ENCODE data around the gene BPIFB6.

BPIFB6 gene

DNA sequence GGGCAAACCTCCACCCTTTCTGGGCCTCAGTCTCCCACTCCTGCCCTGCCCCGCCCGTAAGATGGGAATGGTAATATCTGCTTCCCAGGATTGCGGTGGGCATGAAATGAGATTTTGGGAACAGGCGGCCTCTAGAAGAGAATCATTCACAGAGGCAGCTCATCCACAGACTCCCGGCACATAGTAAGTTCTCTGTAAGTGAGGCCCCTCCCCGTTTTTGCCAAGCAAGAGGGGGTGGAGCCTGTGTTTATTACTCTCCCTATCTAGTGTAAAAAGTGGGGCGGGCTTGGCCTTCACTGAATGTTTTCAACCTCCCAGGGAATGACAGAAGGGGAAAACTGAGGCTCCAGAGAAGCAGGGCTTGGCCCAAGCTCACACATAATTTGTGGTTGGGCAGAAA is 47.3 kb upstream of the BPIFB6 start:
- Histone ChIP-seq H2AFZ (ENCODE audit: low read length) (no peak overlapping the region), H3K4me2 (ENCODE audit: low read depth, low read length, poor library complexity, severe bottlenecking) (no peak overlapping the region), H3K27me3 (ENCODE audit: insufficient read depth, low read length, poor library complexity, severe bottlenecking) (no peaks in the 10 kb centered on the region), H3F3A (ENCODE audit: low read depth) (no peaks in the 10 kb centered on the region), H3K9me2 (replicated peaks; ENCODE audit: low read depth, low read length) (no peaks in the 10 kb centered on the region), H3K36me3 (ENCODE audit: insufficient read depth, low read length) (no peaks in the 10 kb centered on the region), H3K4me3 (ENCODE audit: low read length, poor library complexity, severe bottlenecking) (no peak overlapping the region), H3K9ac (ENCODE audit: low read depth, low read length, poor library complexity, severe bottlenecking) (no peak overlapping the region), H3K79me2 (ENCODE audit: insufficient read depth, low read length) (no peaks in the 10 kb centered on the region), H3K9me3 (ENCODE audit: insufficient read depth, low read depth, low read length) (no peaks in the 10 kb centered on the region), H3K4me1 (ENCODE audit: insufficient read depth, low read length, poor library complexity, severe bottlenecking) (no peaks in the 10 kb centered on the region), H4K20me1 (ENCODE audit: insufficient read depth, low read length, poor library complexity, severe bottlenecking) (no peaks in the 10 kb centered on the region)
- TF ChIP-seq, protein P1, sequence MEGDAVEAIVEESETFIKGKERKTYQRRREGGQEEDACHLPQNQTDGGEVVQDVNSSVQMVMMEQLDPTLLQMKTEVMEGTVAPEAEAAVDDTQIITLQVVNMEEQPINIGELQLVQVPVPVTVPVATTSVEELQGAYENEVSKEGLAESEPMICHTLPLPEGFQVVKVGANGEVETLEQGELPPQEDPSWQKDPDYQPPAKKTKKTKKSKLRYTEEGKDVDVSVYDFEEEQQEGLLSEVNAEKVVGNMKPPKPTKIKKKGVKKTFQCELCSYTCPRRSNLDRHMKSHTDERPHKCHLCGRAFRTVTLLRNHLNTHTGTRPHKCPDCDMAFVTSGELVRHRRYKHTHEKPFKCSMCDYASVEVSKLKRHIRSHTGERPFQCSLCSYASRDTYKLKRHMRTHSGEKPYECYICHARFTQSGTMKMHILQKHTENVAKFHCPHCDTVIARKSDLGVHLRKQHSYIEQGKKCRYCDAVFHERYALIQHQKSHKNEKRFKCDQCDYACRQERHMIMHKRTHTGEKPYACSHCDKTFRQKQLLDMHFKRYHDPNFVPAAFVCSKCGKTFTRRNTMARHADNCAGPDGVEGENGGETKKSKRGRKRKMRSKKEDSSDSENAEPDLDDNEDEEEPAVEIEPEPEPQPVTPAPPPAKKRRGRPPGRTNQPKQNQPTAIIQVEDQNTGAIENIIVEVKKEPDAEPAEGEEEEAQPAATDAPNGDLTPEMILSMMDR (conservative IDR thresholded peaks at IDR 0.05; ENCODE audit: low read length) = no peak
- no peak for TF ChIP-seq EZH2phosphoT487 (IDR thresholded peaks at IDR 0.05; ENCODE audit: borderline replicate concordance)

DNA sequence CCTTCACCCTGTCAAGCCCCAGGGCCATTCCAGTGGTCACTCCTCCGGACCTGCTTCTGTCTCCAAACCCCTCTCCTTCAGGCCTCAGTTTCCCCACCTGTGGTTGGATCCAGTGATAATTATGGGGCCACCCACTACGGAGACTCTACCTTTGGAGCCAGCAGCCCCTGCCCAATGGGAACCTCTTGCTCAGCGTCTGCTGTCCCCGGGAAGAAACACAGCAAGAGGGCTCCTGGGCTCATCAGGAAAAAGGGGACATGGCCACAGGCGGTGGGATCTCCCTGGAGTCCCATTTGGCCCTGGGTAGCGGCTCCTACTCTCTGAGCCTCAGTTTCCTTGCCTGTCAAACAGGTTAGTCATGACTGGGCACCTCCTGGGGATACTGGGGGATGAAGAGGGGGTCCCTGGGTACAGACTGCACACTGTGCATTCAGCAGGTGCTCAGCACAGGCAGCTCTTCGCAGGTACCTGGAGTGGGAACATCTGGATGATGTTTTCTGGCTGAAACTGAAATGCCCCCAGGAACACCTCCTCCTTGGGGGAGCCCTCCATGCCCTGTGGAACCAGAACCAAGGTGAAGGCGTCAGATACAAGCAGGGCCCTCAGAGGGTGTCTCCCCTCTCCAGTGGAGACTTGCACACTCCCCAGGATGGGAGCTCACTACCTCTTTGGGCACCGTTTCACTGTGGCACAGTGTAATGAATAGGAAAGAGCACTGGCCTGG is 46.7 kb upstream of the BPIFB6 start:
- Histone ChIP-seq H3K4me2 (ENCODE audit: low read depth, low read length, poor library complexity, severe bottlenecking) (no peak overlapping the region), H3K9me3 (ENCODE audit: insufficient read depth, low read depth, low read length) (no peaks in the 10 kb centered on the region), H3K79me2 (ENCODE audit: insufficient read depth, low read length) (no peaks in the 10 kb centered on the region), H3K4me1 (ENCODE audit: insufficient read depth, low read length, poor library complexity, severe bottlenecking) (no peaks in the 10 kb centered on the region), H3K9me2 (replicated peaks; ENCODE audit: low read depth, low read length) (no peaks in the 10 kb centered on the region), H3F3A (ENCODE audit: low read depth) (no peaks in the 10 kb centered on the region), H3K27me3 (ENCODE audit: insufficient read depth, low read length, poor library complexity, severe bottlenecking) (no peaks in the 10 kb centered on the region), H2AFZ (ENCODE audit: low read length) (no peak overlapping the region), H3K9ac (ENCODE audit: low read depth, low read length, poor library complexity, severe bottlenecking) (no peak overlapping the region), H4K20me1 (ENCODE audit: insufficient read depth, low read length, poor library complexity, severe bottlenecking) (no peaks in the 10 kb centered on the region), H3K36me3 (ENCODE audit: insufficient read depth, low read length) (no peaks in the 10 kb centered on the region), H3K4me3 (ENCODE audit: low read length, poor library complexity, severe bottlenecking) (no peak overlapping the region)
- TF ChIP-seq EZH2phosphoT487 (IDR thresholded peaks at IDR 0.05; ENCODE audit: borderline replicate concordance) = no peak
- TF ChIP-seq, protein P1 (conservative IDR thresholded peaks at IDR 0.05; ENCODE audit: low read length) = no peak

DNA sequence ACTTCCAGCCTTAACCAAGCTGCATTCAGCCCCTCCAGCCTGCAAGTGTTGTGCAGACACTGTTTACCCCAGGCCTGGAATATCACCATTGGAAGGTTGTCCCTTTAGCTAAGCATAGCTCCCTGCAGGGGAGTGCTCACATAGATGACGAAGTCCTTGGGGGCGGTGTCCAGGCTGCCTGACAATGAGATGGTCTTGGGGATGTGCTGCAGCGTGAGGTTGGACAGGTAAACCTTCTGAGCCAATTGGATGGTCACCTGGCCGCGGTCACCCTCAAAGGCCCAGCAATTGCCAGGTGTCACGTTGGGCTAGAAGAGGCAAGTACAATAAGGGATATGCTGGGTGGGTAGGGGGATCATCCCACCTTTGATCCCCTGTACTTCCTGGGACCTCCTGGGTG is 45.9 kb upstream of the BPIFB6 start:
- Histone ChIP-seq H3K9ac (ENCODE audit: low read depth, low read length, poor library complexity, severe bottlenecking) (no peak overlapping the region), H3K9me3 (ENCODE audit: insufficient read depth, low read depth, low read length) (no peaks in the 10 kb centered on the region), H4K20me1 (ENCODE audit: insufficient read depth, low read length, poor library complexity, severe bottlenecking) (no peaks in the 10 kb centered on the region), H3F3A (ENCODE audit: low read depth) (no peaks in the 10 kb centered on the region), H3K27me3 (ENCODE audit: insufficient read depth, low read length, poor library complexity, severe bottlenecking) (no peaks in the 10 kb centered on the region), H3K36me3 (ENCODE audit: insufficient read depth, low read length) (no peaks in the 10 kb centered on the region), H3K4me3 (ENCODE audit: low read length, poor library complexity, severe bottlenecking) (no peak overlapping the region), H3K4me1 (ENCODE audit: insufficient read depth, low read length, poor library complexity, severe bottlenecking) (peaks cover 6% of the 10 kb centered on the region), H3K4me2 (ENCODE audit: low read depth, low read length, poor library complexity, severe bottlenecking) (no peak overlapping the region), H2AFZ (ENCODE audit: low read length) (no peak overlapping the region), H3K79me2 (ENCODE audit: insufficient read depth, low read length) (no peaks in the 10 kb centered on the region), H3K9me2 (replicated peaks; ENCODE audit: low read depth, low read length) (no peaks in the 10 kb centered on the region)
- TF ChIP-seq, protein P1 (conservative IDR thresholded peaks at IDR 0.05; ENCODE audit: low read length) = no peak
- TF ChIP-seq EZH2phosphoT487 (IDR thresholded peaks at IDR 0.05; ENCODE audit: borderline replicate concordance) = no peak

Data from Loucy (cell line).